Hindlimb muscle (tissue), 1 donor: ENCODE data around the gene ACOXL. TPM values are rescaled to one million over a fixed set of nuclear protein-coding genes. Genes with fewer than 3 reads are reported as not detected.
A peak's percentile ranks its signal among the peaks of the same experiment; 100 is the strongest.

Experiments
- DNase-seq: peaks from one replicate; pipeline ENCODE4 v3.0.0-alpha.2; 2013
- polyA plus RNA-seq: library from polyadenylated mRNA; unstranded; fragments of 120-200 nt; gene quantifications from one replicate; pipeline ENCODE4 v1.2.1, GENCODE V29; 2013; ENCODE audit not compliant: insufficient read length

The ACOXL gene
- polyA plus RNA-seq, 1 donor = 0.32 TPM

GRCh38 chr2:110794951-110795350, 62.6 kb downstream of the ACOXL start:
- DNase-seq = no peak

DNA sequence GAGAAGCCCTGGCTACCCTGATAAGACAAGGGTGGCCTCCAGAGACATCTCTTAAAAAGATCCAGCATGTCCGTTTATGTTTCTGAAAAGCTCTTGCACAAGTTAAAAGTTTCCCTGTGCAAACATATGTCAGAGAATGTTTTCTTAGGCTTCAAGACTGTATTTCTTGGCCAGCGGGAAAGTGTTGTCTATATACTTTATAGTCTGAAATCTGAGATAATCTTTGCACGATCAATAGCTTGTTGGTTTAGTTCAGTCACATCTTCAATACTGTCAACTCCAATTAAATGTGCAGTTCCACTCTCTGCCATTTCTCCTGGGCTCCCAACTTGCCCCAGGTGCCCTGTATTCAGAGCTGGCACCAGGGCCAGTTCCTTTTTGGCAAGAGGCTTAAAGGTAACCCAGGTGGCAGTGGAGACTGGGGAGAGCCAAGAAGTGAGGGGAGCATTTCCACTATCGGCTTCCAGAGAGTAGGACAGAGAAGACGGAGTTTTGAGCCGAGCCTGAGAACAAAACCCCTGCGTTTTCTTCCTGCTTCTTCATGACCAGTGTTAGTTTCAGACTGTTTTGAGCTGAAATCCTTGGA, 64.4 kb downstream of the ACOXL start:
- DNase-seq = no peak

- DNase-seq = no peak
Measured at GRCh38 chr2:110799376-110799775, 67.0 kb downstream of the ACOXL start.

- DNase-seq = no peak
Measured at GRCh38 chr2:110800611-110801402, 68.4 kb downstream of the ACOXL start.

DNA sequence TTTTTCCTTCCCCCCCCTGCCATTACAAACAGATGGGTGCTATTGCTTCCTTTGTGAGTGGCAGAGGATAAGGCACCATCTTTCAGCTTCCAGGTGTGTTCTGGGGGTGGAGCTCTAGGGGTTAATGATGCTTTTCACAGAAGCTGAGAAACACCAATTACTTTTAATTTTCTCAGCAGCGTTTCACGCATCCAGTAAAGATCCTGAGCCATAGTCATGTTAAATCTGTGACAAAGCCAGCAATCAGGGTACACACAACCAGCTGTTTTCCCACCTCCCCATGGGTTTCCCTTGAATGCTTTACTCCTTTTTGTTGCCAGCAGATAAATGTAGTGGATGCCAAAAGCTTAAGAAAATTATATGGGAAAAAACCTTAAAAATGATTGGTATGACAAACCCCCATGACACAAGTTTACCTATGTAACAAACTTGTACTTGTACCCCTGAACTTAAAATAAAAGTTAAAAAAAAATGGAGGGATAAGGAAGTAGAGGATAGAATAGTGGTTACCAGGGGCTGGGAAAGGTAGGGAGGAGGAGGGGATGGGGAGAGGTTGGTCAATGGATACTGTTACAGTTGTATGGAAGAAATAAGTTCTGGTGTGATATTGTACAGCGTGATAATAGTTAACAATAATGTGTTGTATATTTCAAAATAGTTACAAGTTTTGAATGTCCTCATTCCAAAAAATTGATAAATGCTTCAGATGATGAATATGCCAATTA, 70.0 kb downstream of the ACOXL start:
- no peak for DNase-seq

DNA sequence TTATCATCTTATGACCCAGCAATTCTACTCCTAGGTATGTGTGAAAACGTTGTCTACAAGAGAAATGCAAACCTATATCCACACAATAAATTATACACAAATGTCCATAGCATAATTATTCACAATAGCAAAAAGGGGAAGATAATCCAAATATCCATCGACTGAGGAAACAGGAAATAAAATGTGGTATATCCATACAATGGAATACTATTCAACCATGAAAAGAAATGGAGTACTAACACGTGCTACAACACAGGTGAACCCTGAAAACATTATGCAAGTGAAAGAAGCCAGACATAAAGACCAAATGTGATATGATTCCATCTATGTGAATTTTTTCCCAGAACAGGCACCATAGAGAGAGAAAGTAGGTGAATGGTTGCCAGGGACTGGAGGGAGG, 72.1 kb downstream of the ACOXL start:
- no peak for DNase-seq

GRCh38 chr2:110804915-110805314, 72.5 kb downstream of the ACOXL start:
- no peak for DNase-seq

DNA sequence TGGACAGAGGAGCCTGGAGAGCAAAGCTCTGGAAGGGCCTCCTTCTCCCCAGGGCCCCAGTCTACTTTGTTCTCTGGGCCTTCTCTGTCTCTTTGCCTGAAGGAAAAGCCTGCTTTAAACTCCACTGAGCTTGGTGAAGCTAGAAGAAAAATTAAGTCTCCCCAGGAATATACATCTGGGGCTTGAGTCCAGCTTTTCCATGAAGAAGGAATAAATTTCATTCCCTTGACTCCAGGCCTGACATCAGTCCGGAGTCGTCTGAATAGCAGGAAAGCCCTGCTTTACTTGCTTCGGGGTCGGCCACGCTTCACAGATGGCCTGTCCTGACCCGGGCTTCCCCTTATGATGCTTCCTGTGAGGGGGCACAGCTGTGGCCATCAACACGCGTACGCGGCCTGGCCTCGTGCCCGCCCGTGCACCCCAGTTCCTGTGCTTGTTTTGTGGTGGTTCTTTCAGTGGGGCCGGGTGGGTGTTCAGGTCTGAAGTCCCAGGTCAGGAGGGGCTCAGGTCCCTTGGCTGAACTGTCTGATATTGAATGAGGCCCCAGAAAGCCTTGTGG, 73.6 kb downstream of the ACOXL start:
- no peak for DNase-seq

GRCh38 chr2:110807522-110807921, 75.1 kb downstream of the ACOXL start:
- peak; percentile 93 for DNase-seq

GRCh38 chr2:110810404-110810803, 78.0 kb downstream of the ACOXL start:
- DNase-seq = no peak

DNA sequence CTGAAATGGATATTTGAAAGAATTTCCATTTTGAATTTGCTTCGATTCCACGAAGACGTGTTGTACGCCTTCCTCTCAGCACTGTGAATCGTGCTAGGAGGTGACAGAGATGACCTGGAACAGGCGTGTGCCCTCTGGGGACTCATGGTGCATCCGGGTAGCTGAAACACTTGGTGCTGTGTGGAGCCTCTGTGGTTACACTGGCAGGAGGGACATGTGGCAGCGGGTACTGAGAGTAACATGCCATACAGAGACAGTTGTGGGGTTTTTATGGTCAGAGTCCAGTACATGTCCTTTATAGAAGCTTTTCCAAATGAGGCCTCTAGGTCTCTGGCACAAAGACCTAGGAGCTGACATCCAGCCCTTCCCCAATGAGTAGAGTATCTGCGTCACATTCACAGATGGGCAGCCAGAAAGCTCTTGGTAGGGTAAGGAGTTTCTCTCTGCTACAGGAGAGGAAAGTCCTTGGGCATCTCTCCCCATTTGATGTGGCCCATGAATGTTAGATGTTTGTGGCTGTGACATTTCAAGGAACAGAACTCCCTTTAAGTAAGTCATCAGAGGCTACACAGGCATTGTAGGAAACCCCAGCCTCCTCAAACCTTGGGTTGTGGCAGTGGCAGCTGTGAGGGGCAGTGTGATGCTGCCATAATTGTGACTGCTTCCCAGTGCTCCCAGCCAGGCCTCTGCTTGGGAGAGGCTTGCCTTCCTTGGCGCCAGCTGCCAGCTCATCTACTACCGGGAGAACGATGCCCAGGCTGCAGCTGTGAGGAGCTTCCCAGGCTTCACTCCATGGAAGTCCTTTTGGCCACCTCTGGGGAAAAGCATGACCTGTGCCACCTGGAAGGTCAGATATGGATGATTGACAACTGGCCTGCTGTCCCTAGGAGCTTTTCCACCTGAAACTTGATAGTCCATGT, 80.6 kb downstream of the ACOXL start:
- no peak for DNase-seq

DNA sequence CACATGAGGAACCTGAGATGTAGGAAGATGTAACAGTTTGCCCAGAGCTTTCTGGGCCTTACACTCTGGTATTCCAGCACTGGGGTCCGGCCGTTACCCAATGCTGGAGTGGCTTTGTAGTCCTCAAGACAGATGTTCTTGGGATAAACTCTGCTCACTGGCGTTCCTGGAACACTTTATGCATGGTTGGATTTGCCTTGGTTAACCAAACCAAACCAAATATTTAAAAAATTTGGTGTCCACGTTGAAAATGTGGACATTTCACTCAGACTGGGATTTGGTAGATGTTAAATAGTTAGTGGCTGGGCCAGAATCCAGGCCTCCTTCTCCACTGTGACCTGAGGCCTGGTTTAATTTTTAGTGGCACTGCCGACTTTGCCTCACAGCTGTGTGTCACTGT, 81.5 kb downstream of the ACOXL start:
- DNase-seq = no peak

DNA sequence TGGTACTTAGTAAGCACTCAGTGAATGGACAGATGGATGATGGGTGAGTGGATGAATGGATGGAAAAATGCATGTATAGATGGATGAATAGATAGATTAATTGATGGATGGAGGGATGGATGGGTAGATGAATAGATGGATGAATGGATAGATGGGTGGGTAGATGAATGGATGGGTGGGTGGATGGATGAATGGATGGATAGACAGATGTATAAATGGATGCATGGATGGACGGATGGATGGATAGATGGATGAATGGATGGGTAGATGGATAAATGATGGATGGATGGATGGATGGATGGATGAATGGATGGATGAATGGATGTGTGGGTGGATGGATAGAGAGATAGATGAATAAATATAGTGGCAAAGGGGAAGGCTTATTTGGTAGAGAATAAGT, 83.6 kb downstream of the ACOXL start:
- no peak for DNase-seq

DNA sequence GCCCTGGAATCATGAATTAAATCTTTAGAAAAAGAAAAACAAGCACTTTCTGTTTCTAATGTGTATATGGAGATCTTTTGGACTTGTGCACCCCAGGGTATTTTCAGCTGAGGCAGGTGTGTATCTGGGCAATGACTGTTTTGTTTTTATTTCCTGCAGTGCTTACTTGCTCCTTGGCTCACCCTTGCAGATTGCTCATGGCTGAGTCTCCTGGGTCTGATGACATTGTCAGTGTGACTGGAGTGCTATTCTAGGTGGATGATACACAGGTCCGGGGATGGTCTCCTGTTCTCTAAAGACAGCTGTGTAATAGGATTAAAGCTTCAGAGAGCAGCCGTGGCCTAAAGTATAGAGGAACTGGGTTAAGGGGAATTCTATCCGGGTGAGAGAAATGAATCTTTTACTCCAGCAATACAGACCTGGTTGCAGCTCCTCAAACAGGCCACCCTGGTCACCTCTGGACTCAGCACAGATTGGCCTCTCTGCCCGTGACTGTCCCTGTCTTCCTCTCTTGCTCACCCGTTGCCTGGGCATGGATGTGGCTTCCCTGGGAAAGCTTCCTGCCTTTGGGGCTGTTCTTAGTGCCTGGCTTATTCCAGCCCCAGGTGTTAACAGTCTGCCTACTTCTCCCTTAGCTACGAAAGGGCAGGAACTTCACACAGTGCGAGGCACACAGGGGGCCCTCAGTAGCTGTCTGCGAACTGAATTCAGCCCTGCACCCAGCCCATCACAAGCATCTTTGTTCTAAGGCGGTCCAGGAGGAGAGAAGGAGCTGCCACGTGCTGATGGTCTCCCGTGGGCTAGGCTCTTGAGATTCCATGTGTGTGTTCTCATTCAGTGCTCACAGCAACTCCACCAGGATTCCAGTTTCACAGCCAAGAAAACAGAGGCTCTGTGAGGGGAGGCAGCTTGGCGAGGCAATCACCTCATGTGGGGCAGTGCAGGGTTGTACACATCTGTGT, 84.3 kb downstream of the ACOXL start:
- DNase-seq = no peak

DNA sequence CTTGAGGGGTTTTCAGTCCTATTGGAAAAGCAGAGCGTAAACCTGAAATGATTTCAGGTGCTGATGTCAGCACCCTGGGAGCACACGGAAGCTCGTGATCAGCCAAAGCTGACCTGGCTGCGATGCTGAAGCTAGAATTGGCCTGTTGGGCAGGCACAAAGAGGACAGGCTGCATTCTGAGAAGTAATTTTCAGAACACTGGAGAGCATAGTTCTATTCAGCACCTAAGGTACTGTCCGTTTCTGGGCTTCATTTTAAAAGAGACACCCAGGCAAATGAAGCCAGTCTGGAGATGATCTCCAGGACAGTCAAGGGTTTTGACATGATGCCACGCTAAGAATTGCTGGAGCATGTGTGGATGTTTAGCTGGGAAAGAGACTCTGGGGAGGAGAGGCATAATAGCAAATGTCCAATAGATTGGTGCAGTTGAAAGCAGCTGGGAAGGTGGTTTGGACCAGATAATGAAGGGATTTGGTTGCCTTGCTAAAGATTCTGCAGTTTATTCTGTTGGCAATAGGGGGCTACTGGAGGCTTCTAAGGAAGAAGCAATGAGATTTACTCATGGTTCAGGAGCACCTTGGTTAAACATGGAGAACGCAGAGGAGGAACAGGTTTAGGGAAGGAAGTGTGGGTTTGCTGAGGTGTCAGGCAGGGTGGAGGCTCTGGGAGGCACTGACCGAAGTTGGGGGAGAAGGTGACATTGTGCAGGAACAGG, 86.6 kb downstream of the ACOXL start:
- no peak for DNase-seq

DNA sequence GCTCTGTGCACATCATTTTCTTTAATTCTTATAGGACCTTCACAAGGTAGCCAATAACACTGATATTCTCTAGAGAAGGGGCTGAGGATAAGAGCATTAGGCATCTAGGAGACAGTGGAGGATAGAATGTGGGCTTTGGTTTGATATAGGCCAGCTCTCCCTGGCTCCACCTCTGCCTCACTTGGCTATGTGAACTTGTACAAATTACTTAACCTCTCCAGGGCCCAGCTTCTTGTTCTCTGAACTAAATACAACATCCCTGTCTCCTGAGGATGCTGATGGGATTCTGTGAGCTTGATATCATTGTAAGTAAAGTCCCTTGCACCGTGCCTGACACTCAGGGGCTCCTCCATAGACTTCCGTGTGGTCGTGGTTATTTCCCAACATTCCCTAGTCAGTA, 87.3 kb downstream of the ACOXL start:
- DNase-seq = no peak

GRCh38 chr2:110820128-110820527, 87.8 kb downstream of the ACOXL start:
- DNase-seq = no peak

DNA sequence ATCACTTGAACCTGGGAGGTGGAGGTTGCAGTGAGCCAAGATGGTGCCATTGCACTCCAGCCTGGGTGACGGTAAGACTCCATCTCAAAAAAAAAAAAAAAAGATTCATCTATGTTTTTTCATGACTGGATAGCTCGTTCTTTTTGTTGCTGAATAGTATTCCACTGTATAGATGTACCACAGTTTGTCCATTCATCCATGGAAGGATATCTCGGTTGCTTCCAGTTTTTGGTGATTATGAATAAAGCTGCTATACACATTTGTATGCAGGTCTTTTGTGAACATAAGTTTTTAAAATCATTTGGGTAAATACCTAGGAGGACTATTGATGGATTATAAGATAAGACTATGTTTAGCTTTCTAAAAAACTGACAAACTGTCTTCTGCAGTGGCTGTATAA, 90.8 kb downstream of the ACOXL start:
- no peak for DNase-seq

DNA sequence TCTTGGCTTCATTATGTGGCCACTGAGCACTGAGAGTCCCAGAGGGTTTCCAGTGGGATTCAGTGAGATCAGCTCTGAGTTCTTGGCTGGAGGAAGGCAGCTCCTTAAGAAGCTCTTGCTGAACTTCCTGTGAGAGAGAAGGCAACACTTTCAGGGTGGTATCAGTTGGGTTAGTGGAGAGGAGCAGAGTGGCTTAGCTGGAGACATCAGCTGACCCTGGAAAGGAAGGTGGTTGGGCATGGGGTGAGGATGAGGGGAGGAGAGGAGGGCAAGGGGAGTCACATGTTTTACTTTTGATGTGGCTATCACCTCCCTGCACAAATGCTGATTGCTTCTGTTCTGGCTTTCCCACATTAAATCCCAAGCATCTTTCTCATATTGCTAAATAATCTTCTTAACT, 95.1 kb downstream of the ACOXL start:
- DNase-seq = no peak

- DNase-seq = no peak
Measured at GRCh38 chr2:110828330-110828729, 96.0 kb downstream of the ACOXL start.
